Measurements from ENCODE around the gene VWA2.

DNA sequence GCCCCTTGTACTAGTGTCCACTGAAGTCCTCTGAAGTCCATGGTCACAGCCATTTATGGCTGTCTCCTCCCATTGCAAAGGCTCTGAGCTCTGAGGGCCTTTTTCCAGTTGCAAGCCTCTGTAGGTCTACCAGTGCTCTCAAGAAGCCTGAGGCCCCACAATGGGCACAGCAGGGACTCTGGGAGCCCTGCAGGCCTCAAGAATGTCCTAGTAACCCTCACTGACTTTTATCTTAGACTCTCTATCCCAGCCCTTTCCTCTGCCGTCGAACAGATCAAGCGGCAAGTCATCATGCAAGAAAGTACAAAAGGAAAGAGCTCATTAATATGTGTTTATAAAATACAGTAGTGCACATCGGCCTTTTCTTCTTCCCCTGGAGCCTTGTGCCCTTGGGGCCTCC, 23.4 kb downstream of the VWA2 start:
- TF ChIP-seq POLR2AphosphoS5 (IDR thresholded peaks at IDR 0.05; ENCODE audit: borderline replicate concordance, low read depth, low read length) (no peak), EZH2 (IDR thresholded peaks at IDR 0.05) (no peak)
